ENCODE results near the gene THOC2. TPM values are rescaled to one million over a fixed set of nuclear protein-coding genes. Genes with fewer than 3 reads are reported as not detected.

The THOC2 gene, protein sequence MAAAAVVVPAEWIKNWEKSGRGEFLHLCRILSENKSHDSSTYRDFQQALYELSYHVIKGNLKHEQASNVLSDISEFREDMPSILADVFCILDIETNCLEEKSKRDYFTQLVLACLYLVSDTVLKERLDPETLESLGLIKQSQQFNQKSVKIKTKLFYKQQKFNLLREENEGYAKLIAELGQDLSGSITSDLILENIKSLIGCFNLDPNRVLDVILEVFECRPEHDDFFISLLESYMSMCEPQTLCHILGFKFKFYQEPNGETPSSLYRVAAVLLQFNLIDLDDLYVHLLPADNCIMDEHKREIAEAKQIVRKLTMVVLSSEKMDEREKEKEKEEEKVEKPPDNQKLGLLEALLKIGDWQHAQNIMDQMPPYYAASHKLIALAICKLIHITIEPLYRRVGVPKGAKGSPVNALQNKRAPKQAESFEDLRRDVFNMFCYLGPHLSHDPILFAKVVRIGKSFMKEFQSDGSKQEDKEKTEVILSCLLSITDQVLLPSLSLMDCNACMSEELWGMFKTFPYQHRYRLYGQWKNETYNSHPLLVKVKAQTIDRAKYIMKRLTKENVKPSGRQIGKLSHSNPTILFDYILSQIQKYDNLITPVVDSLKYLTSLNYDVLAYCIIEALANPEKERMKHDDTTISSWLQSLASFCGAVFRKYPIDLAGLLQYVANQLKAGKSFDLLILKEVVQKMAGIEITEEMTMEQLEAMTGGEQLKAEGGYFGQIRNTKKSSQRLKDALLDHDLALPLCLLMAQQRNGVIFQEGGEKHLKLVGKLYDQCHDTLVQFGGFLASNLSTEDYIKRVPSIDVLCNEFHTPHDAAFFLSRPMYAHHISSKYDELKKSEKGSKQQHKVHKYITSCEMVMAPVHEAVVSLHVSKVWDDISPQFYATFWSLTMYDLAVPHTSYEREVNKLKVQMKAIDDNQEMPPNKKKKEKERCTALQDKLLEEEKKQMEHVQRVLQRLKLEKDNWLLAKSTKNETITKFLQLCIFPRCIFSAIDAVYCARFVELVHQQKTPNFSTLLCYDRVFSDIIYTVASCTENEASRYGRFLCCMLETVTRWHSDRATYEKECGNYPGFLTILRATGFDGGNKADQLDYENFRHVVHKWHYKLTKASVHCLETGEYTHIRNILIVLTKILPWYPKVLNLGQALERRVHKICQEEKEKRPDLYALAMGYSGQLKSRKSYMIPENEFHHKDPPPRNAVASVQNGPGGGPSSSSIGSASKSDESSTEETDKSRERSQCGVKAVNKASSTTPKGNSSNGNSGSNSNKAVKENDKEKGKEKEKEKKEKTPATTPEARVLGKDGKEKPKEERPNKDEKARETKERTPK (N-terminal part only)
- total RNA-seq, result 17.4 and 26.1 TPM in 2 replicates

GRCh38 chrX:123732670-123733363, at the start of gene THOC2:
TSS of gene THOC2 (minus strand) at chrX:123733052. CDS start at chrX:123733022, 30 bp downstream.

Other genes with a start within 250 kb of the THOC2 start
- 10.9 and 20.4 TPM in 2 replicates for gene XIAP, start 127.0 kb upstream of the THOC2 start, total RNA-seq
- gene STAG2, start 228.7 kb upstream of the THOC2 start, total RNA-seq, result 28.1 and 35.0 TPM in 2 replicates

Data from bronchus fibroblast of lung (primary cell).